Stimulated activated CD4-positive, alpha-beta T cell treated with anti-CD3 and anti-CD28 coated beads, Interleukin-1b, Interleukin-23, amount 100 ng/mL, for 48 hours (primary cell): ENCODE data around the gene RRP8.

Experiments
- DNase-seq: peaks from one replicate; pipeline ENCODE4 v3.0.0-alpha.2; 2020

RRP8 gene

GRCh38 chr11:6598555-6598954 is 4.9 kb downstream of the RRP8 start:
- no peak for DNase-seq

GRCh38 chr11:6596239-6596877 is 7.1 kb downstream of the RRP8 start:
- no peak for DNase-seq

- no peak for DNase-seq
These were observed 9.2 kb downstream of the RRP8 start for GRCh38 chr11:6594142-6594768.

DNA sequence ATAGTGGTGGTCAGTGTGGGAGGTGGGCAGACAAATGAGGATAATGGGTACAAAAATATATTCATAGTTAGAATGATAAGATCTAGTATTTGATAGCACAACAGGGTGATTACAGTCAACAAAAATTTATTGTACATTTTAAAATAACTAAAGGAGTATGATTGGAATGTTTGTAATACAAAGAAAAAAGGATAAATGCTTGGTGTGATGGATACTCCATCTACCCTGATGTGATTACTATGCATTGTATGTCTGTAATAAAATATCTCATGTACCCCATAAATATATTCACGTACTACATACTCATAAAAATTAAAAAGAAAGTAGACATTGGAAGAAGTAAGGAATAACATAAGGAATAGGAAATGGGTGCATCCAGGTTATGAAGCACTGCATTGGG is 15.4 kb downstream of the RRP8 start:
- DNase-seq = no peak

DNA sequence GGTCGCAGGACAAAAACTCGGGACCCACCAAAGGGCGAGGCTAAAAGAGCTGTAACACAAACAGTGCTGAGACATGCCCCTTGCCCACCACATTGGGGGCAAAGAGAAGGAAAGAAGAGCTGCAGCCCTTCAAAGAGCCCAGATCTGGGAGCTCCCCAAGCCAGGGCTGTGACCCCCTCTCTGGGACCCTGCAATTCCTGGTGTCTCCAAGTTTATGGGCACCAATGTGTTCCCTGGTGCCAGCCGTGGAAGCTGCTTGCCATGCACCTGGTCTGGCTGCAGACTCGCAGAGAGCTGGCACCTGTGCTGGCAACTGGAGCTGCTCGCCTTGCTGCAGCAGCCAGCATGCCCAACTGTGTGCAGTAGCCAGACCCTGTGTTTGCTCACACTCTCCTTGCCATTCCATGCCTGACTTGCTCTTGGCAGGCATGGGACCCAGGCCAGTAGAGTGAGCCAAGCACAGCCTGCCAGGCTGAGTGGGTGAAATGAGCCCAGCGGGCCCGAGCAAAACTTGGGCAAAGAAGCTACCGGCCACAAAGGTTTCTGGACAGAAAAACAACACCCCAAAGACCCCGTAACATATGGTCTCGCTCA is 16.0 kb downstream of the RRP8 start:
- DNase-seq = no peak

- DNase-seq = no peak
These were observed 16.7 kb downstream of the RRP8 start for GRCh38 chr11:6586434-6587359.

GRCh38 chr11:6584528-6584927 is 18.9 kb downstream of the RRP8 start:
- DNase-seq = no peak

- no peak for DNase-seq
These were observed 19.8 kb downstream of the RRP8 start for GRCh38 chr11:6583584-6583983.

DNA sequence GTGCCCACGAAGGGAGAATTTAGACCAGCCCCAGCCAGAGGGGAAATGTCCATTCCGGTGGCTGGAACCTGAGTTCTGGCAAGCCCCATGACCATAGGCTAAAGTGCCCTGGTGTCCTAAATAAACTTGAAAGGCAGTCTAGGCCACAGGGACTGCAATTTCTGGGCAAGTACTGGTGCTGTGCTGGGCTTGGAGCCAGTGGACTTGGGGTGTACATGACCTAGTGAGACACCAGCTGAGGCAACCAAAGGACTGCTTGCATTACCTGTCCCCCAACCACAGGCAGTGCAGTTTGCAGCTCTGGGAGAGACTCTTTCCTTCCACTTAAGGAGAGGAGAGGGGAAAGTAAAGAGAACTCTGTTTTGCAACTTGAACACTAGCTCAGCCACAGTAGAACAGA is 23.7 kb downstream of the RRP8 start:
- DNase-seq = no peak

GRCh38 chr11:6578134-6578533 is 25.3 kb downstream of the RRP8 start:
- no peak for DNase-seq

- no peak for DNase-seq
These were observed 26.7 kb downstream of the RRP8 start for GRCh38 chr11:6576471-6577373.

GRCh38 chr11:6574816-6575715 is 28.4 kb downstream of the RRP8 start:
- DNase-seq = no peak

GRCh38 chr11:6572215-6572614 is 31.2 kb downstream of the RRP8 start:
- DNase-seq = no peak

DNA sequence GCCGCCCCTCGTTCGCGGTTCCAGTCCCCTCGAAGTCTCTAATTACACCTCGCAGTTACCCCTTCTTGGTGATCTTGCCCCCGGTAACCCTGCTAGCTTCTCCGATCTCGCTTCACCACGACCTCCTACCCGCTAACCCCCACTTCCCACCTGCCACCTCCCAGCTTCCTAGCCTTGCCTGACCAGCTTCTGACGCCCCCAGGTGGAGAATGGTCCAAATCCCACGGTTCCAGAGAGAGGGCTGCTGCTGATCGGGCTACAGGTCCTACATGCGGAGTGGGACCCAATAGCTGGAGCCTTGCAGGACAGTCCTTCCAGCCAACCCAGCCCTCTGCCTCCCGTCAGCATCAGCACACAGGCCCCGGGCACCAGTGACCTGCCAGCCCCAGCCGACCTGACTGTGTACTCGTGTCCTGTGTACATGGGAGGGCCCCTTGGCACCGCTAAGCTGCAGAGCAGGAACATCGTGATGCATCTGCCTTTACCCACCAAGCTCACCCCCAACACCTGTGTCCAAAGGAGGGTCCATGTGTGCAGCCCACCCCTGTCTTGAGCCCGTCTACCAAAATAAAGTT is 31.9 kb downstream of the RRP8 start:
- DNase-seq = no peak

GRCh38 chr11:6570691-6571427 is 32.6 kb downstream of the RRP8 start:
- DNase-seq = no peak

DNA sequence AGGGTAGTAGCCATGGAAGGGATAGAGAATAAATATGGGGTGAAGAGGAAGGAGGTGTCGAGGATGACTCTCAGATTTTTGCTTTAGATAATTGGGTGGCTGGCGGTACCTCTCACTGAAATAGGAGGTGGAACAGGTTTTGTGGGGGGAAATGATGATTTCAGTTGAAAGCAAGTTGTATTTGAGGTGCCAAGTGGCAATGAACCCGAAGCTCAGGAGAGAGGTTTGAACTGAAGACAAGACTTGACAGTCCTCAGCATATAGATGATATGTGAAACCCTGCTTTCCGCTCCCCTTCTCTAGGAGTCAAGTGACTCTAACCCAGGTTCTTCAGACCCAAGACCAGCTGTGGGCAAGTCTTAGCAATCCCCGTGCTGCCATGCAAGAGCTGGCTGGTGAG is 33.7 kb downstream of the RRP8 start:
- DNase-seq = no peak

GRCh38 chr11:6568191-6568918 is 35.1 kb downstream of the RRP8 start:
- DNase-seq = no peak

DNA sequence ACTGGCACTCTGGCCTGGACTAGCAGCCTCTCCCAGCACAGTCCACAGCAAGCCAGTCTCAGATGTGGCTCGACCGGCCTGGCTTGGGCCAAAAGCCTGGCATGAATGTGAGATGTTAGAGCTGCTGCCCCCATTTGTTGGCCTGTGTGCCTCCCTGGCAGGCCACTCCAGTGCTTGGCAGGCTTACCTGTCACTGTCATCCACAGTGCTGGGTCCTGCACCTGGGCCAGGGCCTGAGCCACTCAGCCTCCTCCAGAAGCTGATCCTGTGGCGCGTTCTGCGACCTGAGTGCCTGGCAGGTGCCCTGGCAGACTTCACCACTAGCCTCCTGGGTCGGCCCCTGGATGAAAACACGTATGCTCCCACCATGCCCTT is 36.1 kb downstream of the RRP8 start:
- DNase-seq = no peak

DNA sequence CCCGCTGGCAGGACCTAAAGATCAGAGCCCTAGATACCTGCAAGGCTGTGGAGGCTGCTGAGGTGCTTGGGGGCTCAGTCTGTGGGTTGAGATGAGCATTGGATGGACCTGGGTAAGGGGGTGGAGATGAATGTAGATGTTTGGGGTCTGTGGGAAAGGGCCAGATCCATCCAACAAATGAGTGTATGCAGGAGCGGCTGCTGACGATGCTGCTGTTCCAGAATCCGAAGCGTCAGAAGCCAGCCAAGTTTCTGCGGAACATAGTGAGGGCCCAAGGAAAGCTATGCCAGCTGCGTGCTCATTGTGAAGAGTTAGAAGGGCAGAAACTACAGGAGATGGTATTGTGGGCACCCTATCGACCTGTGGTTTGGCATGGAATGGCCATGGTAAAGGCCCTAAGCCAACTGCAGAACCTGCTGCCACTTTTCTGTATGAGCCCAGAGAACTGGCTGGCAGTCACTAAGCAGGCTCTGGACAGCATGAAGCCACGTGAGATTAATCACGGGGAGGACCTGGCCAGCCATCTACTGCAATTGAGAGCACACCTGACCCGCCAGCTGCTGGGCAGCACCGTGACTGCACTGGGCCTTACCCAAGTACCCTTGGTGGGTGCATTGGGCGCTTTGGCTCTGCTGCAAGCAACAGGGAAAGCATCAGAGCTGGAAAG is 36.6 kb downstream of the RRP8 start:
- DNase-seq = no peak
